ENCODE results near the gene KCTD16. TPM values are rescaled to one million over a fixed set of nuclear protein-coding genes. Genes with fewer than 3 reads are reported as not detected.

The KCTD16 gene
- total RNA-seq, 4 donors from 2014 or later: under 0.01 to 1.7 (median 0.18) TPM

- Histone ChIP-seq H3K27me3 (no peaks in the 10 kb centered on the region), H3K9me3 (no peaks in the 10 kb centered on the region), H3K27ac (no peak overlapping the region), H3K36me3 (no peaks in the 10 kb centered on the region), H3K4me1 (no peaks in the 10 kb centered on the region), H3K4me3 (no peak overlapping the region)
- no peak for DNase-seq
- TF ChIP-seq POLR2A (IDR thresholded peaks at IDR 0.05) (no peak), CTCF (IDR thresholded peaks at IDR 0.05) (no peak)
Observed at GRCh38 chr5:144201588-144201987, 30.9 kb downstream of the KCTD16 start.

GRCh38 chr5:144202072-144202471 lies 31.4 kb downstream of the KCTD16 start:
- H3K4me3 ChIP-seq: no peak overlapping the region
- no peaks in the 10 kb centered on the region for H3K27me3 ChIP-seq
- H3K36me3 ChIP-seq: no peaks in the 10 kb centered on the region
- no peaks in the 10 kb centered on the region for H3K9me3 ChIP-seq
- TF ChIP-seq POLR2A (IDR thresholded peaks at IDR 0.05): no peak
- TF ChIP-seq CTCF (IDR thresholded peaks at IDR 0.05): no peak
- H3K4me1 ChIP-seq: no peaks in the 10 kb centered on the region
- no peak overlapping the region for H3K27ac ChIP-seq
- DNase-seq: no peak

GRCh38 chr5:144202726-144203125 lies 32.1 kb downstream of the KCTD16 start:
- Histone ChIP-seq H3K4me3 (no peak overlapping the region), H3K27ac (no peak overlapping the region), H3K36me3 (no peaks in the 10 kb centered on the region), H3K9me3 (no peaks in the 10 kb centered on the region), H3K27me3 (no peaks in the 10 kb centered on the region), H3K4me1 (no peaks in the 10 kb centered on the region)
- no peak for TF ChIP-seq CTCF (IDR thresholded peaks at IDR 0.05)
- no peak for DNase-seq

GRCh38 chr5:144203750-144204596 lies 33.3 kb downstream of the KCTD16 start:
- no peaks in the 10 kb centered on the region for H3K9me3 ChIP-seq
- H3K36me3 ChIP-seq: no peaks in the 10 kb centered on the region
- DNase-seq: peak in 2 of 3 donors; percentile 31 to 66
- no peak overlapping the region for H3K4me3 ChIP-seq
- no peaks in the 10 kb centered on the region for H3K4me1 ChIP-seq
- no peak overlapping the region for H3K27ac ChIP-seq
- no peak for TF ChIP-seq POLR2A (IDR thresholded peaks at IDR 0.05)
- TF ChIP-seq CTCF (IDR thresholded peaks at IDR 0.05): peak; percentile 48 to 93 (median 86)
- no peaks in the 10 kb centered on the region for H3K27me3 ChIP-seq

- H3K4me1 ChIP-seq: no peaks in the 10 kb centered on the region
- H3K27ac ChIP-seq: no peak overlapping the region
- TF ChIP-seq CTCF (IDR thresholded peaks at IDR 0.05) (no peak), POLR2A (IDR thresholded peaks at IDR 0.05) (no peak)
- H3K36me3 ChIP-seq: no peaks in the 10 kb centered on the region
- no peaks in the 10 kb centered on the region for H3K27me3 ChIP-seq
- no peaks in the 10 kb centered on the region for H3K9me3 ChIP-seq
- no peak for DNase-seq
- no peak overlapping the region for H3K4me3 ChIP-seq
Observed at GRCh38 chr5:144205141-144205551, 34.5 kb downstream of the KCTD16 start.

Data from Peyer's patch (tissue), 4 donors.